ENCODE results near the gene CFP. TPM values are rescaled to one million over a fixed set of nuclear protein-coding genes. Genes with fewer than 3 reads are reported as not detected.

CFP gene
- total and polyA plus RNA-seq, 2 of the 13 experiments (the other 11 are each of a cell fraction or from before 2014, with no cell fraction given): 0.01 TPM; not detected in 1

GRCh38 chrX:47583240-47583861 lies 46.4 kb downstream of the CFP start:
- no peak overlapping the region for H3K4me2 ChIP-seq (ENCODE audit: low read depth, low read length)
- TF ChIP-seq ZMYM3 (CRISPR knock-in tag; IDR thresholded peaks at IDR 0.05): no peak
- no peak for TF ChIP-seq ZNF235 (CRISPR knock-in tag; IDR thresholded peaks at IDR 0.05; ENCODE audit: borderline replicate concordance)
- TF ChIP-seq EHMT2 (IDR thresholded peaks at IDR 0.05; ENCODE audit: borderline replicate concordance, low read depth, low read length): no peak
- TF ChIP-seq CERS6 (CRISPR knock-in tag; IDR thresholded peaks at IDR 0.05): no peak
- ATAC-seq (no peak), DNase-seq (ENCODE audit: low spot score) (no peak), FAIRE-seq (no peak)
- H3K9me3 ChIP-seq (ENCODE audit: low read length): no peaks in the 10 kb centered on the region
- H3K36me3 ChIP-seq (replicated peaks in 1 of 2; ENCODE audit: control insufficient read depth in 1 of 2, insufficient read depth in 2 of 2, low read length in 2 of 2): no peaks in the 10 kb centered on the region
- H3K79me2 ChIP-seq (ENCODE audit: insufficient read depth, low read length): no peaks in the 10 kb centered on the region
- no peaks in the 10 kb centered on the region; a peak in 1 of 5 replicates for H3K27me3 ChIP-seq (ENCODE audit: control insufficient read depth in 1 of 2, insufficient read depth in 2 of 2, low read length in 2 of 2)
- no peaks in the 10 kb centered on the region for H4K20me1 ChIP-seq (ENCODE audit: insufficient read depth, low read length)
- intact Hi-C loops (cut with micrococcal nuclease; ENCODE audit: unreplicated experiment): no loop called here
- ChIA-PET CTCF (ENCODE audit: low intra/inter-chr PET ratio, low total read pairs) (no interaction called here), POLR2A (interaction anchor here (0.6 kb wide), 1 partner anchor 323 kb away, joined by 3 read pairs; no protein-coding TSS in a partner anchor)
- BruUV-seq (replicated peaks): no TSS peak
- H3K4me1 ChIP-seq (ENCODE audit: insufficient read depth, low read length): peaks cover 18% of the 10 kb centered on the region
- WGBS (ENCODE audit: low lambda C conversion rate): 80% methylated on average over 8 of the region's 8 CpGs
- H2AFZ ChIP-seq (ENCODE audit: low read length): no peak overlapping the region
- no peak overlapping the region for H3K9ac ChIP-seq (ENCODE audit: insufficient read depth, low read depth, low read length)
- H3K27ac ChIP-seq (ENCODE audit: extremely low read length, insufficient read depth, low read length): no peak overlapping the region
- in situ Hi-C loops (cut with HindIII; ENCODE audit: extremely low pct_ligation_motif_present, low pct_unique_long_range_greater_than_20kb): no loop called here
- H3K4me3 ChIP-seq (replicated peaks in 1 of 3; ENCODE audit: insufficient read depth in 1 of 3, low read depth in 2 of 3, low read length in 3 of 3): no peak overlapping the region

DNA sequence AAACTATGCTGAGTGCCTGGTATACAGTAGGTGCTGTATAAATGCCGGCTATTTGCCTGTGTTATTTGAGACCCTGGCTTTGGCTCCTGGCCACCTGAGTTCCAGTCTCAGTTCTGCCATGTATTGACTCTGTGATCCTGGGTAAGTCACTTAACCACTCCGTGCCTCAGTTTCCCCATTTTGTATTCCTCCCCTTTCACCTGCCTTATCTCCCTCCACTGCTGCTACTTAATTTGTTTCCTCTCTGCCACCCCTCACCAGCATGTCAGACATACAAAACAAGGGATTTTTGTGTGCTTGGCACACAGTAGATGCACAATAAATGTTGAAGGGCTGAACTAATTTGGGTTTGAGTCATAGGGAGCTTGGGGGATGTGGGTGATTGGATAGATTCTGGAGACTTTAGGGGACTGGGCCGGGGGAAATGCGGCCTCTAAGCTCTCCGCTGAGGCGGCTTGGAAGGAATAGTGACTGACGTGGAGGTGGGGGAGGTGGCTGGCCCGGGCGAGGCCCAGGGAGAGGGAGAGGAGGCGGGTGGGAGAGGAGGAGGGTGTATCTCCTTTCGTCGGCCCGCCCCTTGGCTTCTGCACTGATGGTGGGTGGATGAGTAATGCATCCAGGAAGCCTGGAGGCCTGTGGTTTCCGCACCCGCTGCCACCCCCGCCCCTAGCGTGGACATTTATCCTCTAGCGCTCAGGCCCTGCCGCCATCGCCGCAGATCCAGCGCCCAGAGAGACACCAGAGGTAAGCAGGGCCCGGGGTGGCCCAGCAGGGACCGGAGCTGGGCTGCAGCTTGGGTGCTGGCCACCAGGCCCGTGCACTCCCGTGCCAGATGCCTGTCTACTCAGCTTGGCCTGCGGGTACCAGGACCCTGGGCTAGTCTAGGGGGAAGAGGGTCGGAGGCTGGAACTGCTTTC lies 47.7 kb downstream of the CFP start, which contains the start of gene TIMP1:
Gene TIMP1 (plus strand): TSS at position 706 of the 917 bp plus-strand sequence. CDS start 980 bp downstream, outside the sequence.
- peak within 1 kb of the TSS; percentile 37 to 54 (median 45); a peak in 4 of 6 replicates for H3K4me3 ChIP-seq (replicated peaks in 1 of 3; ENCODE audit: insufficient read depth in 1 of 3, low read depth in 2 of 3, low read length in 3 of 3)
- ChIA-PET CTCF (ENCODE audit: low intra/inter-chr PET ratio, low total read pairs) (no interaction called here), POLR2A (no interaction called here)
- ATAC-seq: peak; percentile 91
- peak within 1 kb of the TSS; percentile 68 for H3K4me2 ChIP-seq (ENCODE audit: low read depth, low read length)
- H3K4me1 ChIP-seq (ENCODE audit: insufficient read depth, low read length): peaks cover 23% of the 10 kb centered on the region
- H3K9ac ChIP-seq (ENCODE audit: insufficient read depth, low read depth, low read length): peak within 1 kb of the TSS; percentile 56; the same call in 1 of the 2 replicates
- H4K20me1 ChIP-seq (ENCODE audit: insufficient read depth, low read length): no peaks in the 10 kb centered on the region
- 0% methylated on average over 6 of the region's 28 CpGs for WGBS (ENCODE audit: low lambda C conversion rate)
- H3K36me3 ChIP-seq (replicated peaks in 1 of 2; ENCODE audit: control insufficient read depth in 1 of 2, insufficient read depth in 2 of 2, low read length in 2 of 2): no peaks in the 10 kb centered on the region
- DNase-seq (ENCODE audit: low spot score): peak; percentile 63
- intact Hi-C loops (cut with micrococcal nuclease; ENCODE audit: unreplicated experiment): no loop called here
- H2AFZ ChIP-seq (ENCODE audit: low read length): no peak within 1 kb of the TSS
- in situ Hi-C loops (cut with HindIII; ENCODE audit: extremely low pct_ligation_motif_present, low pct_unique_long_range_greater_than_20kb): no loop called here
- peak; percentile 77 for FAIRE-seq
- no peaks in the 10 kb centered on the region for H3K79me2 ChIP-seq (ENCODE audit: insufficient read depth, low read length)
- no TSS peak for BruUV-seq (replicated peaks)
- no peaks in the 10 kb centered on the region for H3K9me3 ChIP-seq (ENCODE audit: low read length)
- no peaks in the 10 kb centered on the region; a peak in 2 of 5 replicates for H3K27me3 ChIP-seq (ENCODE audit: control insufficient read depth in 1 of 2, insufficient read depth in 2 of 2, low read length in 2 of 2)
- no peak within 1 kb of the TSS for H3K27ac ChIP-seq (ENCODE audit: extremely low read length, insufficient read depth, low read length)
- TF ChIP-seq SCMH1 (CRISPR knock-in tag; IDR thresholded peaks at IDR 0.05; ENCODE audit: borderline replicate concordance) (no peak), FOSL2 (CRISPR knock-in tag; IDR thresholded peaks at IDR 0.05) (peak; percentile 80), HNRNPLL (IDR thresholded peaks at IDR 0.05; ENCODE audit: low read depth, low read length, poor library complexity, severe bottlenecking) (peak; percentile 77), FOXK1 (CRISPR knock-in tag; IDR thresholded peaks at IDR 0.05; ENCODE audit: borderline replicate concordance, low read depth) (no peak)
- TF ChIP-seq, protein P1, sequence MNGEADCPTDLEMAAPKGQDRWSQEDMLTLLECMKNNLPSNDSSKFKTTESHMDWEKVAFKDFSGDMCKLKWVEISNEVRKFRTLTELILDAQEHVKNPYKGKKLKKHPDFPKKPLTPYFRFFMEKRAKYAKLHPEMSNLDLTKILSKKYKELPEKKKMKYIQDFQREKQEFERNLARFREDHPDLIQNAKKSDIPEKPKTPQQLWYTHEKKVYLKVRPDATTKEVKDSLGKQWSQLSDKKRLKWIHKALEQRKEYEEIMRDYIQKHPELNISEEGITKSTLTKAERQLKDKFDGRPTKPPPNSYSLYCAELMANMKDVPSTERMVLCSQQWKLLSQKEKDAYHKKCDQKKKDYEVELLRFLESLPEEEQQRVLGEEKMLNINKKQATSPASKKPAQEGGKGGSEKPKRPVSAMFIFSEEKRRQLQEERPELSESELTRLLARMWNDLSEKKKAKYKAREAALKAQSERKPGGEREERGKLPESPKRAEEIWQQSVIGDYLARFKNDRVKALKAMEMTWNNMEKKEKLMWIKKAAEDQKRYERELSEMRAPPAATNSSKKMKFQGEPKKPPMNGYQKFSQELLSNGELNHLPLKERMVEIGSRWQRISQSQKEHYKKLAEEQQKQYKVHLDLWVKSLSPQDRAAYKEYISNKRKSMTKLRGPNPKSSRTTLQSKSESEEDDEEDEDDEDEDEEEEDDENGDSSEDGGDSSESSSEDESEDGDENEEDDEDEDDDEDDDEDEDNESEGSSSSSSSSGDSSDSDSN (CRISPR knock-in tag; IDR thresholded peaks at IDR 0.05): peak; percentile 26; the same call in 1 of the 2 replicates
- TF ChIP-seq, protein P2, sequence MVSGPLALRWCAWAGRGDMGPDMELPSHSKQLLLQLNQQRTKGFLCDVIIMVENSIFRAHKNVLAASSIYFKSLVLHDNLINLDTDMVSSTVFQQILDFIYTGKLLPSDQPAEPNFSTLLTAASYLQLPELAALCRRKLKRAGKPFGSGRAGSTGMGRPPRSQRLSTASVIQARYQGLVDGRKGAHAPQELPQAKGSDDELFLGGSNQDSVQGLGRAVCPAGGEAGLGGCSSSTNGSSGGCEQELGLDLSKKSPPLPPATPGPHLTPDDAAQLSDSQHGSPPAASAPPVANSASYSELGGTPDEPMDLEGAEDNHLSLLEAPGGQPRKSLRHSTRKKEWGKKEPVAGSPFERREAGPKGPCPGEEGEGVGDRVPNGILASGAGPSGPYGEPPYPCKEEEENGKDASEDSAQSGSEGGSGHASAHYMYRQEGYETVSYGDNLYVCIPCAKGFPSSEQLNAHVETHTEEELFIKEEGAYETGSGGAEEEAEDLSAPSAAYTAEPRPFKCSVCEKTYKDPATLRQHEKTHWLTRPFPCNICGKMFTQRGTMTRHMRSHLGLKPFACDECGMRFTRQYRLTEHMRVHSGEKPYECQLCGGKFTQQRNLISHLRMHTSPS (CRISPR knock-in tag; IDR thresholded peaks at IDR 0.05; ENCODE audit: low read depth): no peak

All from HepG2 (cell line).